Cardiac fibroblast (primary cell): Measurements from ENCODE around the gene PXT1.

Source experiments
- DNase-seq, 2 donors: peaks; one replicate each; pipeline versions ENCODE4 v3.0.0 to v3.0.0-alpha.2; 2010; ENCODE audit warnings: low read depth in 2 of 2
- H3K4me3 ChIP-seq, 2 donors: replicated peaks in 1 of 2; 1 replicate in 1 of 2; 2 replicates in 1 of 2; pipeline ENCODE4 v1.5.1; 2011; ENCODE audit warnings: low read depth in 2 of 2, low read length in 2 of 2, mild to moderate bottlenecking in 2 of 2, moderate library complexity in 1 of 2
- CTCF ChIP-seq: IDR thresholded peaks from one replicate; pipeline ENCODE4 v1.5.1; 2011; ENCODE audit warnings: low read depth, mild to moderate bottlenecking, low read length, inconsistent platforms

The PXT1 gene

GRCh38 chr6:36386495-36387439, 55.9 kb downstream of the PXT1 start:
- no peak for TF ChIP-seq CTCF
- peak; percentile 64 to 69 for DNase-seq
- peak overlapping the region; percentile 60 to 62 for H3K4me3 ChIP-seq

GRCh38 chr6:36384095-36384494, 58.6 kb downstream of the PXT1 start:
- no peak for DNase-seq
- H3K4me3 ChIP-seq: no peak overlapping the region
- no peak for TF ChIP-seq CTCF

GRCh38 chr6:36383606-36384005, 59.0 kb downstream of the PXT1 start:
- no peak overlapping the region for H3K4me3 ChIP-seq
- no peak for TF ChIP-seq CTCF
- DNase-seq: no peak

GRCh38 chr6:36382976-36383375, 59.7 kb downstream of the PXT1 start:
- no peak for DNase-seq
- H3K4me3 ChIP-seq: no peak overlapping the region
- TF ChIP-seq CTCF: no peak

- H3K4me3 ChIP-seq: no peak overlapping the region
- TF ChIP-seq CTCF: no peak
- no peak for DNase-seq
Measured at GRCh38 chr6:36381502-36382389, 60.9 kb downstream of the PXT1 start.

- DNase-seq: no peak
- TF ChIP-seq CTCF: no peak
- H3K4me3 ChIP-seq: no peak overlapping the region
Measured at GRCh38 chr6:36380166-36380565, 62.5 kb downstream of the PXT1 start.
